ENCODE measurements around the gene DMTF1.
A peak's percentile ranks its signal among the peaks of the same experiment; 100 is the strongest.
"Not testable (repeated sequence)": the region's sequence is repeated elsewhere in the genome, so short reads cannot be mapped to it uniquely, and the experiment has no call there.

The DMTF1 gene

DNA sequence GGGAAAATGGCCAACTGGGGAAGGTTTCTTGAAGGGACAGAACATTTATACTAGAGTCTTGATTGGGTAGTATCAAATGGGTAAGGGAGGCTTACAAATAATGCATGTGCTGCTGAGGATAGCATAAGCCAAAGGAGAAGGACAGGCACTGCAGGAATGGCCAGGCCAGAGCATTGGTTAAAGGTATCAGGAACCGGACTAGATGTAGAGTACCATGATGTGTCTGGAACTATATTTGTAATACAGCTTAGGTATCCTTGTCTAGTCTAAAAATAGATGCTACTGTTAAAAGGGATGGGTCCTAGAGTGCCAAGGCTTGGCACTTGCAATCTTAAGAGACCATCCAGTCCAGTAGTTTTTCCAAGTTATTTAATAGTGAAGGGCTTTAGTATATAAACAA, 47.0 kb downstream of the DMTF1 start:
- DNase-seq (ENCODE audit: low spot score) = no peak

DNA sequence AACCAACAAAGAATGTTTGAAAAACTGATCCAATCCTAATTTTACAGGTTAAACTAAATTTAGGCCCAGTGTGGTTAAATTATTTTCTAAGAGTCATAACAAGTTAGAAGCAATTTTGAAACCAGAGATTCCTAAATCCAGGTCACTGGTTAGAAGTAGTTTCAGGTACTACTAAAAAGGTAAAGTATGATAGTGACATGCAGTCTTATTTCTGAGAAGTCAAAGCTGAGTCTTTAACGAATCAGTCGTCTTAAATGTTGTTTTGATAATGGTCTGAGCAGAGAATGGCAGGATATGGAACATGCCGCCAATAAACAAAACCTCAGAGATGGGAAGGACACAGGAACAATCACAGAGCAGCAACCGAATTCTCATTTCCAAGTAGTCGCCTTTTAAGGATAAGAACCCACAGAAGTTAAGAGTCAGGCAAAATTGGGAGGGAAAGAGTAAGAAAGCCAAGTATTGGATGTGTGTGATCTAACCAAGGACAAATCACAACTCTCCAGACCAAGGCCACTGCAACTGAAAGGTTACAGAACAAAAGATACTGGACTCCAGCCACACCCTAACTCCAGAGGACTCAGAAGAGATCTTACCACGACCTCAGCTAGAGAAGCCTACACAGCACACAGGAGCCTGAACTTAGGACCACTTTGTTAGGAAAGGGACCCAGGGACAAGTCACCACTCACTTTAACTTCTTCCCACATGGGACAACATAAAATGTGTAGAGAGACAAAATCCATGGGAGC, 47.6 kb downstream of the DMTF1 start:
- no peak for DNase-seq (ENCODE audit: low spot score)

DNA sequence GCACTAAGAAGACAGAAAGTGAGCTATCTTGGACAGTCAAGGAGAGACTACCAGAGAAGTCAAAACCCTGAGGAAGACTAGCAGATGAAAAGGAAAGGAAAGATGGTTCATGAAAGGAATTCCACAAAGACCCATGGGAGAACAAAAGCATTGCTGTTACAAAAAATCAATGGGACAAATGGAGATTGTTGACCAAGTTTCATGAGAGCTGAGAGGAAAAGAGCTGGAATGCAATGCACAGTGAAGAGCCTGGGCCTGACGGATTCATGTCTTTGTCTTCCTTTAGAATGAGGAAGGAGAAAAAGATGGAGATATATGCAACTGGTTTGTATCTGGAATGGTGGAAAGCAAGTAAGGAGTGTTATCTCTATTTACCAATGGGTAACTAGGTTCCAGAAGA, 50.0 kb downstream of the DMTF1 start:
- DNase-seq (ENCODE audit: low spot score) = no peak

DNA sequence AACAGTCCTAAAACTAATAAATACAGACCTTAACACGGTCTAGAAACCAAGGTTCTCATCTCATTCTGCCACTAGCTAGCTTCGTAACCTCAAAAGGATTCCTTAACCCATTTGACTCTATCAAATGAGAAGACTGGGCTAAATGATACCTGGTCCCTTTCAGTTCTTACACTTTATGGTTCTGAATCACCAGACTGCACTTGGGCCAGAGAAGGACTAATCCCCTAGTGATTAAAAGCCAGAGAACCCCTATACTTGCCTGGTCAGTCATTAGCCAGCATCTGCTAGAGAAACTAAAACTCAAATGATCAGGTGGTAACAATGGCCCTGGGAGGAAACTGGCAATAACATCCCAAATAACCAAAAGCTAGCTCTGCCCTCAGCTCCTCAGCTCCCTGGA, 50.5 kb downstream of the DMTF1 start:
- DNase-seq (ENCODE audit: low spot score) = no peak

DNA sequence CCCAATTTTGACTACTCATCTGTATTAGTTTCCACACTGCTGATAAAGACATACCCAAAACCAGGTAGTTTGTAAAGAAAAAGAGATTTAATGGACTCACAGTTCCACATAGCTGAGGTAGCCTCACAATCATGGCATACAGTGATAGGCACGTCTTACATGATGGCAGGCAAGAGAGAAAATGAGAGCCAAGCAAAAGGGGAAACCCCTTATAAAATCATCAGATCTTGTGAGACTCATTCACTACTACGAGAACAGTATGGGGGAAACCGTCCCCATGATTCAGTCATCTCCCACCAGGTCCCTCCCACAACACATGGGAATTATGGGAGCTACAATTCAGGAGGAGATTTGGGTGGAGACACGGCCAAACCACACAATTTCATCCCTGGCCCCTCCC, 51.7 kb downstream of the DMTF1 start:
- not testable (repeated sequence) for DNase-seq (ENCODE audit: low spot score)

DNA sequence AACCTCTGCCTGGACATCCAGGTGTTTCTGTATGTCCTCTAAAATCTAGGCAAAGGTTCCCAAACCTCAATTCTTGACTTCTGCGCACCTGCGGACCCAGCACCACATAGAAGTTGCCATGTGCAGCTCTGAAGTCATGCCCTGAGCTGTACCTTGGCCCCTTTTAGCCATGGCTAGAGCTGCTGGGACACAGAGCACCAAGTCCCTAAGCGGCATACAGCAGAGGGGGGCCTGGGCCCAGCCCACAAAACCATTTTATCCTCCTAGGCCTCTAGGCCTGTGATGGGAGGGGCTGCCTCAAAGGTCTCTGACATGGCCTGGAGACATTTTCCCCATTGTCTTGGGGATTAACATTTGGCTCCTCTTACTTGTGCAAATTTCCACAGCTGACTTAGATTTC, 52.7 kb downstream of the DMTF1 start:
- DNase-seq (ENCODE audit: low spot score) = no peak

DNA sequence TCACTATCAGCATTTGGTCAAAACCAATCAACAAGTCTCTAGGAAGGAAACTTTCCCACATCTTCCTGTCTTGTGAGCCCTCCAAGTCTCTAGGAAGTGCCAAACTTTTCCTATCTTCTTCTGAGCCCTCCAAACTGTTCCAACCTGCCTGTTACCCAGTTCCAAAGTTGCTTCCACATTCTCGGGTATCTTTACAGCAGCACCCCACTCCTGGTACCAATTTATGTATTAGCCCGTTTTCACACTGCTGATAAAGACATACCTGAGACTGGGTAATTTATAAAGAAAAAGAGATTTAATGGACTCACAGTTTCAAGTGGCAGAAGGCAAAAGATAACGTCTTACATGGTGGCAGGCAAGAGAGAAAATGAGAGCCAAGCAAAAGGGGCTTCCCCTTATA, 53.4 kb downstream of the DMTF1 start:
- not testable (repeated sequence) for DNase-seq (ENCODE audit: low spot score)

DNA sequence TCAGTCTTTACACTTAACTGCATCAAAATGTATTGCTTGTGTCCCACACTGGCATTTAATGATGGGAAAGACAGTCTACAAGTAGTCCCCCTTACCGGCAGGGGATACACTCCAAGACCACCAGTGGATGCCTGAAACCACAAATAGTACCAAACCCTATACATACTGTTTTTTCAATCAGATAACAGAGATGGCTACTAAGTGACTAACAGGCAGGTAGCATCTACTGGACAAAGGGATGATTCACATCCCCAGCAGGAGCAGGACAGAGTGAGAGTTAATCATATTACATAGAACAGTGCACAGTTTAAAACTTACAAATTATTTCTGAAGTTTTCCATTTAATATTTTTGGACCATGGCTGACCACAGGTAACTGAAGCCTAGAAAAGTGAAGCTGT, 54.1 kb downstream of the DMTF1 start:
- no peak for DNase-seq (ENCODE audit: low spot score)

DNA sequence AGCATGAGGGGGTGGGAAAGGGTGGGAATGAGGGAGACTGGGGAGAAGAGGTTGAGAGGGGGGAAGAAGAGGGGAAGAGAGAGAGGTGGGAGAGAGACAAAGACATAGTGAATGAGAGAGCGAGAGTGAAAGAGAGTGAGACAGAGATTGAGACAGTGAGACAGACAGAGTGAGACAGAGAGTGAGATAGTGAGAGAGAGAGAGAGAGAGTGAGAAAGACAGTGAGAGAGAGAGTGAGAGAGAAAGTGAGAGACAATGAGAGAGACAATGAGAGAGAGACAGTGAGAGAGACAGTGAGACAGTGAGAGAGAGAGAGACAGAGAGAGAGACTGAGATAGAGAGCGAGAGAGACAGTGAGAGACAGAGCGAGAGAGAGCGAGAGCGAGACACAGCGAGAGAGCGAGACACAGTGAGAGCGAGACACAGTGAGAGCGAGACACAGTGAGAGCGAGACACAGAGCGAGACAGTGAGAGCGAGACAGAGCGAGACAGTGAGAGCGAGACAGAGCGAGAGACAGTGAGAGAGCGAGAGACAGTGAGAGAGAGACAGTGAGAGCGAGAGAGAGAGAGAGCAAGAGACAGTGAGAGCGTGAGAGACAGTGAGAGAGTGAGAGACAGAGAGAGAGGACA, 57.2 kb downstream of the DMTF1 start:
- DNase-seq (ENCODE audit: low spot score) = no peak

DNA sequence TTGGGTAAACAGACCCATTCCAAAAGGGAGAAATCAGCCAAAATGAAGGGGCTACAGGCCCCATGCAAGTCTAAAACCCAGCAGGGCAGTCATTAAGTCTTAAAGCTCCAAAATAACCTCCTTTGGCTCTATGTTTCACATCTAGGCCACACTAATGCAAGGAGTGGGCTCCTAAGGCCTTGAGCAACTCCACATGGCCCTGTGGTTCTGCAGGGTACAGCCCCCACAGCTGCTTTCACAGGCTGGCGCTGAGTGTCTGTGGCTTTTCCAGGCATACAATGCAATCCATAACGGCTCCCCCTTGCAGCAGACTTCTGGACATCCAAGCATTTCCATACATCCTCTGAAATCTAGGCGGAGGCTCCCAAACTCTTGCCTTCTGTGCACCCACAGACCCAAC, 58.3 kb downstream of the DMTF1 start:
- DNase-seq (ENCODE audit: low spot score) = no peak

DNA sequence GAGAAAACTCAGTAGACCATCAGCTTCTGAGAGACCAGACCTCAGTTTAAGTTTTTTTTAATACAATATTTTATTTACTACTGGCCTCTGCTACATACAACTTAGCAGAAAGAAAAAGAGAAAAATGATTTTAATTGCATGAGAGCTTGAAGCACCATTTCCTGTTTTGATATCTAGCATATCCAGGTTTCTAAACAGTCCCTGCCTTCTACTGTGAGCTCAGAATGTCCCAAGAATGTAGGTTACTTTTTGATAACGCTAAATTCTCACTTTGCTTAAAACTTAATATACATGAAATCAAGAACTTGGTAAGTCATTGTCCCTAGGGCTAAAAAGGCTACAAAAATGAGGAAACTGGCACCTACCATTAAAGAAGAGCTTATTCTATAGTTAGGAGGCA, 60.2 kb downstream of the DMTF1 start:
- DNase-seq (ENCODE audit: low spot score) = no peak

DNA sequence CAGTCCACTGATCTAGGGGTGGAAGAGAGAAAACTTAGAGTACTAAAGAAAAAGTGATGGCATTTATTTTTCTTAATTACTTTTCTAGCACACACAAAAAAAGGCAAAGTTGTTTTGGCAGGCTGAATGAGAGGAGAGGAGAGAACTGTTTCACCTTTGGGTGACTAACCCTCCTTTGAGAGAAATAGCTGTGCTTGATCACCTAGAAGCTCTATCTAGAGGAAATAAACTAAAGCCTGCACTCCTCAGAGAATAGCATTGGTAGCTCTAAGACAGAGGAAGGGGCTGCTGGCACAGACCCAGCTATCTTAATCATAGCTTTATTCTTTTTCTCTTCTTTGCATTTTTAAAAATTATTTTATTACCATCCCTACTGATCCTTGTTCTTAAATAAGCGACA, 61.0 kb downstream of the DMTF1 start:
- no peak for DNase-seq (ENCODE audit: low spot score)

DNA sequence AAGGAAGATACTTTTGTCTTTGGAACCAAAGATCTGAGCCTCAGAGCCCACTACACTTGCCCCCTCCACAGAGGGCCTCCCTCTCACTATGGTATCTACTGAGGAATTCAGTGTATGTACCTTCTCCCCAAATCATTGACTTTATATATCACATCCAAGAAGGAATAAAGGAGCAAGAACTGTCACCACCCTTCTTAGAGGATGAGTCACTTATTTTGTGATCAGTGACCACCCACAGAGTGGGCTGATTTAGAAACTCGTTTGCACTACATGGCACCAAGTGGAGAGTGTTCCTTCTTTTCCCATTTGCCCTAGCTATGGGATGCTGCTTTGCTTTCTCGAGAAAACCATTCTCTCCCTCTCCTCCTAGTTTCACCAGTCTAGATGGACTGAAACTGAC, 61.6 kb downstream of the DMTF1 start:
- no peak for DNase-seq (ENCODE audit: low spot score)

DNA sequence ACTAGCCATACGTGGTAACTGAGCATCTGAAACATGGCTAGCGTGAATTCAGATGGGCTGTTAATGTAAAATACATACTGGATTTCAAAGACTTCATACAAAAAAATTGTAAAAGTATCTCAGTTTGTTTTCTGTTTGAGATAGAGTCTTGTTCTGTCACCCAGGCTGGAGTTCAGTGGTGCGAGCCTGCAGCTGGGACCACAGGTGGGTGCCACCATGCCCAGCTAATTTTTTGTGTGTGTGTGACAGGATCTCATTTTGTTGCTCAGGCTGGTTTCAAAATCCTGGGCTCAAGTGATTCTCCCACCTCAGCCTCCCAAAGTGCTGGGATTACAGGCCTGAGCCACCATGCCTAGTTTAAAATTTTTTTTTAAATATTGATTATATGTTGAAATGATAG, 62.8 kb downstream of the DMTF1 start:
- DNase-seq (ENCODE audit: low spot score) = no peak

DNA sequence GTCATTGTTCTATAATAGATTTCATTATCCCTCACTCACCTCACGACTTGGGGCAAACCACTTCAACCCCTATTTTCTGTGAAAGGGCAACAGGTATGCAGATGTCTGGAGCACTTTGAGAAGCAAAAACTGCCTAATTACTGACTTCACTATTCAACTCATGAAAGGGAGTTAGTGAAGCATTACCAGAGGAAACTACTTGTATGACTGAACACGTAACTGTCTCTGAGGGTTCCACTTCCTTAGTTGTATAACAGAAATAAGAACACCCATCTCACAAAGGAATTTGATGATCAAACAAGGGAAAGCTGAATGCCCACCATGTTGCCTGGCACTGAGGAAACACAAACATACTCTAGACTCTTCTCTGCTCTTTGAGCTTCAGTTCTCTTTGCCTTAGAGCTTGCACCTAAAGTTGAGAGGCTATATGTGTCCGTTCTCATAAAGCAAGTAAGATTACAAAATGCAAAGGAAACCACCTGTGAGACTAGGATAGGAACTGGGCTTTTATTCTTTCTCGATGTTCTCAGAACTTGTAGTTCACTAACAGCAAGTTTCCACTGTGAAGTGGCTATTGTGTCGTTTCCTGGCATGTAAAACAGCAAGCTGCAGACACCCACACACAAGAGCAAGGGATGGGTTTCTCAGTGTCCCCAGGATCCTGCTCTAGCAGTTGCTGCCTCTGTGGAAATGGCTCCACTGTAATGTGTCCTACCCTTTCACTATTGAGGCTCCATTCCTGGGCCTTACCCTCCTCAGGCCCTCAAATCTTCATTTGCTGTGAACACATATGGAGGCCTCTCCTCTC, 64.7 kb downstream of the DMTF1 start:
- no peak for DNase-seq (ENCODE audit: low spot score)

DNA sequence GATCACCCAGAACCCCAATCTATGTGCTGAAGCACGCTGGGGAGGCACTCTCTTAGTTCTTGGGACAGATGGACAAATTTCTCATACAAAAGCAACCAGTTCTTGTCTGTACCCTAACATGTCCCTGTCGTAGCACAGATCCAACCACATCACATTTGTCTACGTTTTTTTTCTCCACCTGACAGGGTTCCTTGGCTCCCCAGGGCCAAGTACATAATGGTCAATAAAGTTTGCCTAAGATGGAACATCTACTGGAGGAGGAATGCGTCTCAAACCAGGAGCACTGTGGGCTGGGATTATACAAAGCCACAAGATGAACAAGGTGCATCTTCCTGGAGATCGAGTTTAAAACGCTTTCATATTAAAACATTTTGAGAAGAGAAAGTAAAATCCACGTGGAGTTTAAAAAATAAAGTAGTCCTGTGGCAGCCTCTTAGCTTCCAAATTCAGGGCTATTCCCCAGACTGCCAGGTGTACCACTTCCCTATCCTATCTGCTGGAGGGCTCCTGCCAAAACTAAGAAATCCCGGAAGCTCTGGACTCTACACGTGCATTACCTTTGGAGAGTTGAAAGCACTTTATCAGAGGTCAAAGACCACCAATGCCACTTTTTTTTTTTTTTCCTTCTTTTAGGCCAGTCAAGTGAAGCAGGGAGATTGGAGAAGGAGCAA, 65.9 kb downstream of the DMTF1 start:
- no peak for DNase-seq (ENCODE audit: low spot score)

DNA sequence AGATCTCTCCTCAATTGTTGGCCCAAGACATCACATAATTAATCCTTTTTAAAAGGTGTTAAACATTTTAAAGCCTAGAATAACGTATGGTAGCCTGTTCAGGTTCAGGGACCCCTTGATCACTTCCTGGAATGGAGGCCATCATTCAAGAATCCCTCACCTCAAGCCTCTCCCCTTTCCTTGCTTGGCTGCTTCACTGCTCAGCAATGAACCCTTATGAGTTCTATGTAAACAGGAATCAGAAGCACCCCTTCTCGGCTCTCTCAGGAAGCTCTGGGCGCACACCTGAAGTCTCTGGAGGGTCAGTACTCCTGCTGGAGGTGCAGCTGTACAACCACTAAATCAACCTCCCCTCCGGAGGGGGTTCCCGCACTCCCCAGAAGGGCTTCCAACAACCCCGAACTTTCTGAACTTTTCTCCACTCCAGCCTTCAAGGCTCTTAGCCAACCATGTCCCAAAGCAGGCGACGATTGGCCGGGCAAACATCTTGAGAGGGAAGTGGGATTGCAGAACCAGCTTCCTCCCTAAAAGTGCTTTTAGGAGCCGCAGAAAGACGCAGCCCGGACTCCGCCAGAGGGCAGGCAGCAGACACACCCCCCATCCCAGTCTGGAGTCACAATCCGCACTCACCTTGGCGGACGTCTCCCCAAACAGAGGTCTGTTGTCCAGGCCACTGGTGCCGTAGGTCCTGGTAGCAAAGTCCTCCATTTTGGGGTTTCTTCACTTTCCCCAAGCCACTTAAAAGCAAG, 66.7 kb downstream of the DMTF1 start:
- peak; percentile 29 for DNase-seq (ENCODE audit: low spot score)

DNA sequence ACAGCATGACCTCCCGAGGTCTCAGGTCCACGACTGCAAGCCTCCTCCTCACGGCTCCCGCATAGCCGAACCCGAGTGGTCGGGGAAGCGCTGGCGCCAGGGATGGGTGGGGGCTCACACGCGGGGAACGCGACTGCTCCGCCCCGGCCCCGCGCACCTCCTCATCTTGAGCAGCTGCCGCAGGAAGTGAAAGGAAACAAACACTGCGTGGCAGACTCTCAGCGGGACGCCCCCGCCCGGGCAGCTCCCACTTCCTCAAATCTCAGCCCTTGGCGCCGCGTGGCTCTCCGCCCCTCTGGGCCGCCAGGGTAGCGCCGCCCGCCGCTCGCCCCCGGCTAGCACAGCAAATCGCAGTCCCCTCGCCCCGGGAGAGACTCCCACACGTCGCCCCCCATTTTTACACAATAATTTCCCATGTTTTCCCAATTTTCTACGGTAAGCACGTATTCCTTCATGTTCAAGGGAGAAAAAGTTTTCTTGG, 67.3 kb downstream of the DMTF1 start, which contains the start of gene TMEM243:
Gene TMEM243 (minus strand): TSS at position 188 of the 481 bp plus-strand sequence. CDS start 229 bp downstream, outside the sequence.
- DNase-seq (ENCODE audit: low spot score) = peak; percentile 54

DNA sequence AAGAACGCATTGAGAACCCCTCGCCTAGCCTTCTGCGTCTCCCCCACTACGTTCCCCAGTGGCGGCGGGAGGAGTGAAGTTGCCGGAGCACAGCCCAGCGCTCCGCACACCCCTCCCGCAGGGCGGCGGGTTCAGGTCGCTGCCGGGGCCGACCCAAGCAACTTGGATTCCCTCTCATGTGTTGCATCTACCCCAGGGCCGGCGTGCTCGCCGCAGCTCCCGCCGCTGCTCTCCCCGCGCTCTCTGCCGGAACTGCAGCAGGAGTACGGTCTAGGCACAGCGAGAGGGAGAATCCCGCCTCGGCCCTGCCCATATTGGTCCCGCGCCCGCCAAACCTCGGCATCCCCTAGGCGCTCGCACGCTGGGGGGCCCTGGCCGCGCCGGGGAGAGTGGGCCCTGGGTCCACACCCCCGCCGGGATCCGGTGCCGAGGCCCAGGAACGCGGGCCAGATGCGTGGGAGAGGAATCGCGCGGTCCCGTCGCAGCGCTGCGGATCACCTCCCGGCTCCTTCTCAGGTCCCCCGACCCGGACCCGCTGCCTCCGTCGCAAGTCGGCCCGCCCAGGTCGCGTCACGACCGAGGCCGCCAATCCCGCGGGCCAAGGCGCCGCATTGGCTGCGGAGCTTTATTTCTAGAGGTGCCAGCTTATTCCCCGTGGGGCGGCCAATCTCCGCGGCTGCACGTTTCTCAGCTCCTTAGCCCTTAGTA, 67.9 kb downstream of the DMTF1 start:
- peak; percentile 76 for DNase-seq (ENCODE audit: low spot score)

DNA sequence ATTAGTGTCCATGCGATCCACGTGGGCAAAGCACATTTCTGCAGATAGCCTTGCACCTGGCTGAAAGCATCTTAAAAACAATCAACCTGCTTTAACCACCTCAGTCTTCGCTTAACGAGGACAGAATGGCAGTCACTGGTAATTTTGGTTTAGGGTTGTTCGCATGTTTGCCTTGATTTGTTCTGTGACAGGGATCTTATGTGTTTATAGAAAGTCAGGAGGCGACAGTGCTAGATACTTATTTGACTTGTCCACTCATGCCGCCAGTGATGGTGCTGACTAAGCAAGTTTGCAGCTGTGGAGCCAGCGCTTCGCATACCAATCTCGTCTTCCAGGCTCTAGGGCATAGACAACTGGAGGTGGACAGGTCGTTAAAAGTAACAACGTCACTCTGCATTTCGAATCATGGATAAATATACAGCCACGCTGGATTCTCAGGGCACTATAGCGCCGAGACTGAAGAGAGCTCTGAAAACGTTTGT, 68.5 kb downstream of the DMTF1 start:
- DNase-seq (ENCODE audit: low spot score) = peak; percentile 37

DNA sequence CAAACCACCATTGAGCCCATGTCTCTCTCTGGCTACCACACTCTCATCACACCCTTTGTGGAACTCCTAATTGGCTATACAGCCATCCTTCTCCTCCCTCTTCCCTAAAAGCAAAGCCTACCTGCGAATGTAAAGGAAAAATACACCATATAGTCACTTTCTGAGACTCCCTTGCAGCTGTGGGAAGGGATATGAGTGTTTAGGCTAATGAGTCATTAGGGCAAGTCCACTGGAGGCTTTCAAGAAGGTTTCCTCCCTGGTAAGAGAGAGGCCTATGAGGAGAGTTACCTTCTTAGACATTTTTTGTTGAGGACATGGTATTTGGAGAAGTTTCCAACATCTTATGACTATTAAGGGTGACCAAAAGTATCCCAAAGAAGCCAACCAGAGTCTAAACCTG, 71.4 kb downstream of the DMTF1 start:
- DNase-seq (ENCODE audit: low spot score) = no peak
